NCI-H1436 (cell line): ENCODE results near the gene CLASRP.

ENCODE experiments used
- DNase-seq: peaks from one replicate; lab custom pipeline; 2025; lab: John Stamatoyannopoulos, UW

CLASRP gene

DNA sequence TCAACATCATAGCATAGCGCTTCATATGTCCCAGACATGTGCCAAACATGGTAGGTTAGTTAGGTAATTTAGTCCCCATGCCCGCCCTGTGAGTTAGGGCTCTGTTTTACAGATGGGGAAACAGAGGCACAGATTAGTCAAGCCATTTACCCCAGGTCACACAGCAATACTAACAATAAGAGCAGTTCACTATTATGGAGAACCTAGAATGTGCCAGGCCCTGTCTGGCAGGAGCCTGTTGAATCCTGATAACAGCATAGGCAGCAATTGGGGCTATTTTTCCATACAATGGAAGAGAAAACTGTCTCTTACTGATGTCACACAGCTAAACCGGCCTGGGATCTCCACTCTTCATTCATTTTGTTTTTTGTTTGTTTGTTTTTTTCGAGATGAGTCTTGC, 47.6 kb downstream of the CLASRP start:
- no peak for DNase-seq

DNA sequence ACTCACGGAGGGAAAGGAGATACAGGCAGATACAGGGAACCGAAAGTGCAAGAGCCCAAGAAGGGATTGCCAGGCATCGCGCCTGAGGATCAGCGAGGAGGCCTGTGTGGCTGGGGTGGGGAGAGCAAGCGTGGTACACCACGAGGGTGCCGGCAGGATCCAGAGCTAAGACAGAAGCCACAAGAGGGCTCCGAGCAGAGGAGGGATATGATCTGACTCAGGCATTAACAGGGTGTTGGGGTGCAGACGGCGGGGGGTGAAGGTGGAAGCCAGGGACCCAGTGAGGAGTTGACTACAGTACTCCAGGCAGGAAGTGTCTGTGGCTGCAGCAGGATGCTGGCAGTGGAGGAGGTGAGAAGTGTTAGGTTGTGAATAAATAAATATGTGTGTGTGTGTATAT, 48.7 kb downstream of the CLASRP start:
- no peak for DNase-seq

DNA sequence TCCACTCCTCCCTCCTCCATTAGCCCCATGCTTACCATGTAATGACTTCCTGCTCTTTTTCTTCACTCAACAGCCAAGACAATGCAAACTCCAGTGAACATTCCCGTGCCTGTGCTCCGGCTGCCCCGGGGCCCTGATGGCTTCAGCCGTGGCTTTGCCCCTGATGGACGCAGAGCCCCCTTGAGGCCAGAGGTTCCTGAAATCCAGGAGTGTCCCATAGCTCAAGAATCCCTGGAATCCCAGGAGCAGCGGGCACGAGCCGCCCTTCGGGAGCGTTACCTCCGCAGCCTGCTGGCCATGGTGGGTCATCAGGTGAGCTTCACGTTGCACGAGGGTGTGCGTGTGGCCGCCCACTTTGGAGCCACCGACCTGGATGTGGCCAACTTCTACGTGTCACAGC, 51.2 kb downstream of the CLASRP start:
- DNase-seq: no peak

DNA sequence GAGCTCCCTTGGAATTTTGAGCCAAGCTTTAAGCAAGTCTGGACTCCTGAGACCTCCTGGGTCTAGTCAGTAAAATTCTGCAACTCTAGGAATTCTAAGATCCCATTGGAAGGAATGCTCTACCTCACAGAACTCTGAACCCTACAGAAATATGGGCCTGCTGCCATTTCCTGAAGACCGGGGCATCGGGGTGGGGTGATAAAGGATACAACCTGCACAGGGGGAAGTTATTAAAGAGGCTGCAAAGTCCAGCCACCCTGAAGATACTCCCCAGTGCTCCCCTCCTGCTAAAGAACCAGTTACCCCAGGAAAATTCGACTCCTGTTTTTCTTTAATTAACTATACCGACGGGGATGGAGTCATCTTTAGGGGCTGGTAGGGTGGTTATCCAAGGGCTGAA, 51.8 kb downstream of the CLASRP start:
- DNase-seq: no peak

DNA sequence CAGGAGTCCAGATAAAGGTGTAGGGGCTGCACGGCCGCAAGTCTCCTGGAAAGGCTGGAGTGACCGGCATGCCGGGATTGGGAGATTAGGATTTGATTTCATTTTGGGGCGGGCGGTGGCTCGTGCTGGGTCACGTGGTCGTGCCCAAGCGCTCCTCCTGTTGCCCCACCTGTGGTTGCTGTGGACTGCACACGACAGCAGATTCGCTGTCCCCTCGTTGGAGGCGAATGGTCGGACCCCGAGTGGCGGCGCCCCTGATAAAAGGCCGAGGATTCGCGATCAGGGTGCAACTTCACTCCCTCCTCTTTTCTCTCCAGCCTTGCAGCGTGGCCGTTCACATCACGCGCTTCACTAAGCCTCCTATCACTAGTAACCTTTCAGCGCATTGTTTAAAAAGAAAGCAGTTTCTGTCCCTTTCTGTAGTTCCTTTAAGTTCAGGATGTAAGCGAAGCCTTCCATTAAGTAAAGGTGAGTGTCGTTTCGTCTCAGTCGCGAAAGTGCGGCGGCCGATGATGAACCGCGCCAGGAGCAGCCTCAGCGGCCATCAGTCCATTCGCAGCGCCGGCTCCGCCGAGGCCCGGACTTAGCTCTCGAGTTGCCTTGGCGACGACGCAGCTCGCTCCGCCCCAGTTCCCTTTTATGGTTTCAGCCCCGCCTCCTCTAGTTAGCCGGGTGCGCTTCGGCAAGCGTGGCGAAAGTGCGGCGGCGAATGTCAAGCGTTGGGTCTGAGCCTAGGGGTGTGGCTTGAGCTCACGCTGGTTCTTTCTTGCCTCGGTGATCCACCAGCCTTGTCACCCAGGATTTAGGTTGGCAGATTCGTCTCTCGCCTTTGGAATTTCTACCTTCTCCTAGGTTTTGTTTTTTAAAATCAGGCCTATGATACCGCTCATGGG, 52.4 kb downstream of the CLASRP start:
- DNase-seq: peak; percentile 98

DNA sequence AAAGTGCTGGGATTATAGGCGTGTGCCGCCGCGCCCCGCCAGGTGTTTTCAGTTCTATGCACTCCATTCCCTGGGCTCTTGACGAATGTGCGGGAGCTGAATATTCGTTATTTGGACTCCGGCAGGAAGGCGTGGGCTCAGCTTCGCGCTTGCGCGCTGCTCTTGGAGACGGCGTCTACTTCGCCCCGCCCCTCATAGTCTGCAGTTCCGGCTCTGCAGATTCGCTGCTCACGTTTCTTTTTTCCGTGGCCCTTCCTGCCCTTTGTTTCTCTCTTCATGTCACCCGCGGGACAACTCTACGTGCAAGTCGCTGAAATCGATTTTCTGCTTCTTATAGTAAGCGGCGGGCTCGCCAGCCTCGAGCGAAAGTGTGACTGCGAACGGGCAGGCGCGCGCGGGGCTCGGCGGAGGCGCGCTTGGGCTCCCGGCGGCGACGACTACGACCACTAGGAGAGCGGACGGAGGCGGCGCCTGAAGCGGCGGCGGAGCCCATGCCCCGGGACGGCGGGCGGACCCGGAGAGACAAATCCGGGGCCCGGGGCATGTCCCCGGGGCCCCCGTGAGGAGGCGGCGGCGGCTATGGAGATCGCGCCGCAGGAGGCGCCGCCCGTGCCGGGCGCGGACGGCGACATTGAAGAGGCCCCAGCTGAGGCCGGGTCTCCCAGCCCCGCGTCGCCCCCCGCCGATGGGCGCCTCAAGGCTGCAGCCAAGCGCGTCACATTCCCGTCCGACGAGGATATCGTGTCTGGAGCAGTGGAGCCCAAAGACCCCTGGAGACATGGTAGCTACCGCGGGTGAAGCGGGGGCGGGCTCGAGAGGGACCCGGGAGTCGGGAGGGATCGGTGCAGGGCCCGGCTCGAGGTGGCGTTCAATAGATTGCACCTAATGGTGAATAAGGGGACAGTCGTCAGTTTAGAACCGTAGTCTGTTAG, 54.2 kb downstream of the CLASRP start, which contains the start of gene PPP1R37:
Gene PPP1R37 (plus strand): TSS at position 433 of the 932 bp plus-strand sequence. CDS start 147 bp downstream, at position 580.
- DNase-seq: peak; percentile 97

DNA sequence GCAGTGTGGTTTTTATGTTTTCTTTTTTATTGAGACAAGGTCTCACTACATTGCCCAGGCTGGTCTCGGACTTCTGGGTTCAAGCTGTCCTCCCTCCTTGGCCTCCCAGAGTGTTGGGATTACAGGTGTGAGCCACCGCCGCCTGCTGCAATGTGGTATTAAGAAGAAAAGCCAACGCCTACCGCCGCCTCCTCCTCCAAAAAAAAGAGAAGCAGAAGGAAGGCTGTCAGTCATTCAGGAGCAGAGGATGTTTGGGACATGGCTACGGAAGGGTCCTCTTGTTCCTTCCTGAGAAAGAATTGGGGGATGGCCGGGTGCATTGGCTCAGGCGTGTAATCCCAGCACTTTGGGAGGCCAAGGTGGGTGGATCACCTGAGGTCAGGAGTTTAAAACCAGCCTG, 55.3 kb downstream of the CLASRP start:
- DNase-seq: no peak

DNA sequence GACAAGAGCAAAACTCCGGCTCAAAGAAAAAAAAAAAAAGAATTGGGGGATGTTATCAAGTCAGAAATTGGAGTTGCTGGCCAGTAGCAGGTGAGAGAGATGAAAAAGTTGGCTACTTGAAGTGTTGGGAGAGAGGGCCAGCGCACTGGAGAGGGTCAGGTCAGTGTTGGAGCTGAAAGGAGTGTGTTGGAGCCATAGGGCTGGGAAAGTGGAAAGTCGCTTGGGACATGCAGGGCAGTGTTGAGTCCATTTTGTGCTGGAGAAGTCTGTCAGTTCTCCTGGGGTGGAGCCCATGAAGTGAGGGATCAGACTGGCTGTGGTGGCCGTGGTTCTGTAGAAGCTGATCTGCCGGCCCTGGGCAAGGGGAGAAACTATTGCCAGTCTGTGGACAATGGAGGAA, 55.9 kb downstream of the CLASRP start:
- DNase-seq: no peak

DNA sequence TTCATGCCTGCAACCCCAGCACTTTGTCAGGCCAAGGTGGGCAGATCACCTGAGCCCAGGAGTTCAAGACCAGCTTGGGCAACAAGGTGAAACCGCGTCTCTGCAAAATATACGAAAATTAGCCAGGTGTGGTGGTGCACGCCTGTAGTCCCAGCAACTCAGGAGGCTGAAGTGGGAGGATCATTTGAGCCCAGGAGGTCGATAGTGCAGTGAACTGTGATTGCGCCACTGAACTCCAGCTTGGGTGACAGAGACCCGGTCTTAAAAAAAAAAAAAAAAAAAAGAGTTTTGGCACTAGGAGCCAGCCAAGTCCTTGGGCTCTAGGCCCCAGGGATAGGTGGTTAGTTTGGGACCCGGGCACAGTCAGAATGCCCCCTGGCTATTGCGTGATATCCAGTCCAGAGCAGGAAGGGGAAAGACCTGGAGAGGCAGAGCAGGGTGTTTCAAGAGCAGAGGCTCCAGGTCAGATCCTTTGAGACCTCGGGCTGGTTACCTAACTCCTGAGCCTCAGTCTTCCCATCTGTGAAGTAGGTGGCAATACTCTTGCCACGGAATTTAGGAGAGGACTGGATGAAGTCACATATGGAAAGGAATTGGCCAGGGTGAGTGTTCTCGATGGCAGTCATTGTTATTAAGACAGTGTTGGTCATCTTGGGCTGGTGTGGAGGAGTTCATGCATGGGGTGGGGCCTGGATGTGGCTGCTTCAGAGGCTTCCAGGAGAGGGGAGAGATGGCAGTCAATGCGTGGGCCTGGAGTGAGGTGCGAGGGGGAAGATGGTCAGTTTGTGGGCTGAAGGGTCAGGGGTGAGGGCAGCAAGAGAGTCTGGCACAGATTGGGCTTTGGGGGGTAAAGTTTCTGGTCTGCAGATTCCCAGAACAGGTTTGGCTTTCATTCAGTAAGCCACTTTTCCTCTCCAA, 56.9 kb downstream of the CLASRP start:
- DNase-seq: no peak

DNA sequence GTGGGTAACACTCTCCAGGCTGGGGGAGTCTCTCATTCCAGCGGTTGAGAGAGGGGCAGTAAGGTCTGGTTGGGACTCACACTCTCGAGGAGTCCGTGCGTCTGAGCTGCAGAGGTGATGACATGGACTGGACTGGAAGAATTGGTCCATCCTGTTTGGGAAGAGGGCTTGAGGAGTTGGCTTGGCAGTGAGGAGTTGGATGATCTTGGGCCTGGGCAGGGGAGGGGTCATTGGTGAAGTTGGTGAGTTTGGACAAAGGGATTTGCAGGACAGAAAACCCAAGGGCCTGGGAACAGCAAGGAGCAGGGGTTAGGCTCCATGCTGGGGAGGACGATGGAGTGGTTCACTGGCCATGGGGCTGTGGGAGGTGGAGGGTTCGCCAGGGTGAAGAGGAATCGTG, 57.9 kb downstream of the CLASRP start:
- DNase-seq: no peak

DNA sequence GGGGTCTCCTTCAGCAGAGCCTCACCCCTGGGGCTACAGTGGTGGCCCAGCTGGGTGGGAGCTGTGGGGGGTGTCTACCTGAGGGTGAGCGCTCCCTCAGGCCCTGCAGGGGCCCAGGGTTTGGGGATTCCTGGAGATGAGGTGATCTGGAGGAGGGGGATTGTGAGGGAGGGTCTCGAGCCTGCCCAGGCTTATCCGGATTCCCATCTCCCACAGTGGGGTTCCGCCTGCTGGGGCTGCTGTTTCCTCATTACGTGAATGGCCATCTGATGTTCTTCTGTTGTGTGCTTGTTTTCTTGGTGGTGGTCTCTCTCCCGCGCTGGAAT, 58.6 kb downstream of the CLASRP start:
- no peak for DNase-seq

DNA sequence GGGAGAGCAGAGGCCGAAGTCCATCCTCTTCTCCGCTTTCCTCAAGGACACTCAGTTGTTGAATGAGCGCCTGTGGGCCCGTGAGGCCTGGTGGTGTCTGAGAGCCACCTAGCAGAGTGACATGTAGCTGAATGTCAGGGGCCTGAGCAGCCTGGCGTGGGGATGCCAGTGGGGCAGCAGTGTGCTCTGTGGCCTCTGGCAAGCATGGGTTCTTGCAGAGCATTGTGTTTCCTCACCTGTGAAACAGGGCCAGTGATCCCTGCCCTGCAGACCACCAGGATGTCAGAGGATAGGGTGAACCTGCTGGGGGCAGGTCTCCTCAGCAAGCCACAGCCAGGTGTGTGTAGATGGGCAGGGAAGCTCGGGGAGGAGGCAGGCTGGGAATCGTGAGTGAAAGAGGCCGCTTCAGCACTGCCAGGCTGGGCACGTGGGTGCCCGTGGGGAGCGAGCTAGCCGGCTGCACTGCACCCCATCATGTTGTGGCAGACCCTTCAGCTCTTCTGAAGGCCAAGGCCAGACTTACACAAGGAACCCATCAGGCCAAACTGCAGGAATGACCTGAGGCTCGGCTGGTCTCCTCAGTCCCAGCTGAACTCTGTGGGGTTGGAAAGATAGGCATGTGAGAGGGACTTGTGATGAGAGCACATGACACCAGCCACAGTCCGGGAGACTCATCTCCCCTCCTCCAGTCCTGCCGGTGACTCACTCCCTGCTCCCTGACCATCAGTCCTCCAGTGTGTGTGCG, 59.1 kb downstream of the CLASRP start:
- no peak for DNase-seq

DNA sequence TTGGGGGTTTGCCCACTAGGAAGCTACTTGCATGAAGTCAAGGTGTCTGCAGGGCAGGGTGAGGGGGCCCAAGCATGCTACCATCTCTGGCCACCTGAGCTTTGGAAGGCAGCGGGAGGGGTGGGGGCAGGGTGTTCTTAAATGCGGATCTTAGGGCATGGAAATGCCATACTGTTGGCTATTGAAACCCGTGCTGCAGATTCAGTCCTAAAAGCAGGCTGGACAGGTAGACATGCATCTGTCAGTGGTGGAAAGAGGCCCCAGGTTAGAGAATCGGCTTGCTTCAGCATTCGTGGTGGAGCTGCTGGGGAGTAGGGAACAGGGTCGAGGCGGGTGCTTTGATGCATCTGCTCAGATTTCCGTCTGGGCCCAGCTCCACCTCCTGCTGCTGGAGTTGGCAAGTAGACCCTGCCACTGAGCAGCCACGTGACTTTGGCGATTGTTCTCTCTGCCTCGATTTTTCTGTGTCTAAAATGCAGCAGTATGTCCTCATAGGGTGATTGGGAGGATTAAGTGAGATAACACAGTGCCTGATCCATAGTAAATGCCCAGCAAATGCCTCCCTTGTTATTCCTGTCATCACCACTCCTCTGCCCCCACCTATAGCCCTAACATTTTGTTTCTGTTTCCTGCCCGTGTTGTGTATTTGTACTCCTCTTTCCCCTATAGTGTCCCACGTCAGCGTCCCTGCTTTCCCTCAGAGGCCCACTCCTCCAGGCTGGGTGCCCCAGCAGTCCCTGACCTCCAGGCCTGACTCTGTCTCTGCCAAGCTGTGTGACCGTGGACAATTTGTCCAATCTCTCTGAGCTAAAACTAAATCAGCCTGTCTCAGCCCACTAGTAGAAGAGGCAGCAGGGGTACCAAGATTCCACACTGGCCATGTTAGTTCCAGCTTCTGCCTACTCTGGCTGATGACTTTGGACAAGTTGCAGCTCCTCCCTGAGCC, 59.9 kb downstream of the CLASRP start:
- DNase-seq: no peak

DNA sequence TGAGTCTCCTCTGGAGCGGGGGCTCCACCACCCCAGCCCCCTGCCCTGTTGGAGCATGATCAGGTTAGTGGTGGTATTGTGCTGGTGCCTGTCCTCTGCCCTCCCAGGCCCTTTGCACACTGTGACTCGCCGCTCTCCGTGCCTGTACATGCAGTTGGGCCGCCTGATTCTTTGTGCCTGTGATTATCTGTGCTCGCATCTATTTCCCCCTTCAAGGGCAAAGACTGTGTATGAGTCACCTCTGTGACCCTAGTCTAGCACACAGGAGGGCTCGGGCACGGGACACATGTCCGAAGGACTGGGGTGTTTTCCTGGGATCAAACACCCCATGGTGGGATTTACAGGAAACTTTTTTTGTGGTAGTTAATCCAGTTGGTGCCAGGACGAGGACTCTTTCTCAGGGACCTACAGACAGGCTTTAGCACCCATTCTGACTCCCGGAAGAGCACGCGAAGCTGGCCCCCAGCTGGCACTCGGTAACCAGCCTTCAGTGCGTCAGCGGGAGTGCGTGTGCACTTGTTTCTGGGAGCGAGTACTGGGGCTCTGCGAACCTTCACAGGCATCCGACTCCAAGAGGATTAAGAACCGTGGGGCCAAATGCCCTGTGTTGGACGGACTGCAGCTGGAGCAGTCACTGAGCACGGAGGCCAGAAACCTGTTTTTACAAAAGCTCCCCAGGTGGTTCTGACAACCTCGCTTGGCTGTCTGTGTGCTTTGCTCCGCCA, 60.8 kb downstream of the CLASRP start:
- no peak for DNase-seq

DNA sequence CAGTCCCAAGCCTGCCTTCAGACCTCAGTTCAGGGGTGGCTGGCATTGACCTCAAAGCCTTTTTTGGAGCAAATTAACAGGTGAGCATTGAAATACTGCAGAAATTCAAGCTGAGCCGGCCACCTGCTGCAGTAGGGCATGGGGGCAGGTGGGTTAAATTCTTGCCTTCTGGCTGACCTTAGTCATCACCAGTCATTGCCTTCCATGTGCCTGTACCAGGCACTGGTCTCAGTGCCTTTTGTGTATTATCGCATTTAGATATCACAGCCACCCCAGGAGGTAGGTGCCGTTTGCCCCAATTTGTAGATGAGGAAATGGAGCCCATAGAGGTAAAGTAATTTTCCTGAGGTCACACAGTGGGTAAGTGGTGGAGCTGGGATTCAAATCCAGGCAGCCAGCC, 61.4 kb downstream of the CLASRP start:
- DNase-seq: no peak

DNA sequence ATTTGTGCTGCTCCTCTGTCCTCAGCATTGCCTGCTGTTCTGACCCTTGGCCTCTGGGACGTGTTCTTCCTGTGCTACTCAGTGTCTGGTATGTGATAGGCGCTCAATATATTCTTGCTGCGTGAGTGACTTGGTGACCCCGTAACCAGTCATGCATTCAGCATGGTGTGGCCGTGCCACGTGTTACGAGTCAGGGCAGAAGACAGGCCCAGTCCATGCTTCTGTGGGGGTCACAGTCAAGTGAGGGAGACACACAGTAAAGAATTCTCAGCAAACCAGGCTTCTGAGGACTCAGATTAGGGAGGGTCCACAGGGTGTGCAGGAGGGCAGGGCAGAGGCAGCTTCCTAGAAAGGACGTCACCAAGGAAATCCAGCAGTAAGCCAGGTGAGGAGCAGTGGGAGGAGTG, 62.0 kb downstream of the CLASRP start:
- no peak for DNase-seq

DNA sequence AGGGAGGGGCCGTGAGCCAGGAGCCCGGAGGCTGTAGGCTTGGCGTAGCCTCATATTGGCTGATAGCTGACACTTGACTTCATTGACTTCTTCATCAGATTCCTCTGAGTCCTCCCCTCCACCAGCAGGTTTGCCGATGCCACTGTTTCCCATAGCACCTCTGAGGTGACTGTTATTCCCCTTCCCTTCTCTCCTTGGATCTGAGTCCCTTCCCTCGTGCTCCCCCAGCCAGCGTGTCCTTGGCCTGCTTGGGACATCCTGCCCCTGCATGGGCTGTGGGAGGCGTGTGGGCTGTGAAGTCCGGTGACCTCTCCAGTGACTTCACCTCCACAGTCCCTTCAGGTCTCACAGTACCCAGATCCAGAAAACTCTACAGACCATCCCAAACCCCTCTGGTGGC, 63.0 kb downstream of the CLASRP start:
- DNase-seq: no peak

DNA sequence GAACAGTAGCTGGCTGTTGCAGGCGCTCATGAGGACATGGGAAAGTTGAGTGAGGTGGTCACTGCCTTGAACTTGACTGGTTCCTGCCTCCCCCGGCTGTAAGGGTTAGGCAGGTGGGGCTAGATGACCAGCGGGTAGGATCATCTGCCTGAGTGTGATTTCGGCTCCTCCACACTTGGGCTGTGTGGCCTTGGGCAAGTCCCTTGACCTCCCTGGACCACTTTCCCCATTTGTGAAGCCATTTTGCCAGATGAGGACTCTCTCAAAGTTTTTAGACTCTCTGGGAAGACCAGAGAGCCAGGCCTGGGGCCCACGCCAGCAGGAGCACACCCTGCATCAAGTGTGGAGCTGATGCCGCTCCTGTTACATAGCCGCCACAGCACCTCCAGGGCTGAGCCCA, 63.6 kb downstream of the CLASRP start:
- no peak for DNase-seq

DNA sequence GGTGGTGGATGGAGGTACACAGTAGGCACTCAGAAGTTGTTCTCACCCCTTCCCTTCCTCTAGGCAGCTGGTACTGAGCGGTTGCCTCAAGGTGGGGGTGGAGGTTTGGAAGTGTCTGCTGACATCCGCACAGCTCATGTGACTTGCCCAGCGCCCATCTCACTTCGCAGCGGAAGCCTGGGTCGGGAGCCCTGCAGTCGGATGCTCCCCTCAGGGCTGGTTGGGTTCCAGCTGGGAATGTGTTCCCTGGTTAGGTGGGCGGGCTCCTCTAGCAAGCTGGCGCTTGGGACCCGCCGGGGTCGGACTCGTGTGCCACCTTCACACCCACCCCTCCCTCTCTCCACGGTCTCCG, 64.3 kb downstream of the CLASRP start:
- no peak for DNase-seq
